ENCODE results near the gene PEDS1.

- no peak for TF ChIP-seq REST (IDR thresholded peaks at IDR 0.05; ENCODE audit: insufficient read depth in 1 of 2, low read depth in 2 of 2, low read length in 2 of 2)
- no peak for TF ChIP-seq POLR2AphosphoS5 (IDR thresholded peaks at IDR 0.05; ENCODE audit: low read depth, low read length)
Observed at GRCh38 chr20:50182346-50182745, 28.8 kb upstream of the PEDS1 start.

Data from PFSK-1 (cell line).